ENCODE results near the gene ITGAE. TPM values are rescaled to one million over a fixed set of nuclear protein-coding genes. Genes with fewer than 3 reads are reported as not detected.

Gene ITGAE
- total RNA-seq, 1 experiment from 2014 or later, result 51.3 TPM

DNA sequence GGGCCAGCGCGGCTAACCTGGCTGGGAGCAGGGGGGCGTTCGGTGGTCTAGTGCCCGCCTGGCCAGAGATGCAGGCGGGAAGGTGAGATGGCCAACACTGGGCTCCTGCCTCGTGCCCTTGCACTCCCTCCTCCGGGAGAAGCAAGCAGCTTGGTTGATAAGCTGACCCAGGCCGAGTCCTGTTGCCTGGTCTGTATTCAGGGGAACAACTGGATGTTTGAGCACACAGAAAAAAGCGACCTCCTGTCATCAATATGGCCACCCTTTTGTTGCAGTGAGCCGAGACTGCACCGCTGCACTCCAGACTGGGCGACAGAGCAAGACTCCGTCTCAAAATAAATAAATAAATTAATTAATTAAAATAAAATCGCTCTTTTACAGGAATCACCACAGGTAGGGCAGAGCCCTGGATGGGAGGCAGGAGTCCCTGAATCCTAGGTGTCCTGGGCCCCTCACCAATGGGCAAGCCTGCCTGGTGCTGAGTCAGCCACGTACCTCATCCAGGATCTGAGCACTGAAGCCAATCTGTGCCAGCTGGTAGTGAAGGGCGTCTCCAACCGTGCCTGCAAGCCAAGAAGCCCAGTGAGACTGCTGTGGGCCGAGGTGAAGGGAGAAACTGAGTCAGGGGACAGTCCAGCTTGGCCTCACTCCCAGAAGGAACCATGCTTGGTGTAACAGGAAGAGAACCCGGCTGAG lies 45.5 kb downstream of the ITGAE start:
- H3K9ac ChIP-seq (ENCODE audit: low read length), result no peak overlapping the region
- no peaks in the 10 kb centered on the region; the same call in 1 of the 2 replicates for H3K9me3 ChIP-seq (ENCODE audit: low read length)
- no peak overlapping the region for H3K4me3 ChIP-seq (ENCODE audit: low read length)
- H2AFZ ChIP-seq (ENCODE audit: low read length), result no peak overlapping the region
- H3K79me2 ChIP-seq (ENCODE audit: low read length), result no peaks in the 10 kb centered on the region
- no peaks in the 10 kb centered on the region for H3K4me1 ChIP-seq (ENCODE audit: low read length)
- H3K9me2 ChIP-seq (replicated peaks; ENCODE audit: insufficient read depth, low read length), result no peaks in the 10 kb centered on the region
- DNase-seq, result no peak
- no peak overlapping the region for H3K4me2 ChIP-seq (ENCODE audit: low read depth, low read length, poor library complexity, severe bottlenecking)
- no peak overlapping the region for H3K27ac ChIP-seq (ENCODE audit: low read length)
- H3K36me3 ChIP-seq (ENCODE audit: insufficient read depth, low read length), result no peaks in the 10 kb centered on the region
- H4K20me1 ChIP-seq (ENCODE audit: insufficient read depth, low read depth, low read length), result no peaks in the 10 kb centered on the region
- no peaks in the 10 kb centered on the region for H3K27me3 ChIP-seq (ENCODE audit: low read length)

- Histone ChIP-seq H2AFZ (ENCODE audit: low read length) (no peak overlapping the region), H3K27ac (ENCODE audit: low read length) (no peak overlapping the region), H3K4me2 (ENCODE audit: low read depth, low read length, poor library complexity, severe bottlenecking) (no peak overlapping the region), H3K79me2 (ENCODE audit: low read length) (no peaks in the 10 kb centered on the region), H3K4me3 (ENCODE audit: low read length) (no peak overlapping the region), H3K9ac (ENCODE audit: low read length) (no peak overlapping the region), H3K27me3 (ENCODE audit: low read length) (no peaks in the 10 kb centered on the region), H3K9me3 (ENCODE audit: low read length) (no peaks in the 10 kb centered on the region; the same call in 1 of the 2 replicates), H3K9me2 (replicated peaks; ENCODE audit: insufficient read depth, low read length) (no peaks in the 10 kb centered on the region), H3K4me1 (ENCODE audit: low read length) (no peaks in the 10 kb centered on the region), H3K36me3 (ENCODE audit: insufficient read depth, low read length) (no peaks in the 10 kb centered on the region), H4K20me1 (ENCODE audit: insufficient read depth, low read depth, low read length) (no peaks in the 10 kb centered on the region)
- no peak for DNase-seq
Measured at GRCh38 chr17:3754458-3755334, 46.3 kb downstream of the ITGAE start.

DNA sequence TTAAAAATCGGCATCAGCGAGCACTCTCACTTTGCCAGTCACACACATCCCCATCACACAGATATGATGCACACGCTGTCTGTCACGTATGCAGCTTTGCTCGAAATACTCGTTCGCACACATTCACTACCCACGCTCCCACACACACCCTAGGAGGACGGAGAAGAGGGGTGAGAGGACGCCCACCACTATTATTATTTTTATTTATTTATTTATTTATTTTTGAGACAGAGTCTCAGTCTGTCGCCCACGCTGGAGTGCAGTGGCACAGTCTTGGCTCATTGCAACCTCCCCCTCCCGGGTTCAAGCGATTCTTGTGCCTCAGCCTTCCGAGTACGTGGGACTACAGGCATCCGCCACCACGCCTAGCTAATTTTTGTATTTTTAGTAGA lies 46.9 kb downstream of the ITGAE start:
- no peaks in the 10 kb centered on the region for H3K4me1 ChIP-seq (ENCODE audit: low read length)

DNA sequence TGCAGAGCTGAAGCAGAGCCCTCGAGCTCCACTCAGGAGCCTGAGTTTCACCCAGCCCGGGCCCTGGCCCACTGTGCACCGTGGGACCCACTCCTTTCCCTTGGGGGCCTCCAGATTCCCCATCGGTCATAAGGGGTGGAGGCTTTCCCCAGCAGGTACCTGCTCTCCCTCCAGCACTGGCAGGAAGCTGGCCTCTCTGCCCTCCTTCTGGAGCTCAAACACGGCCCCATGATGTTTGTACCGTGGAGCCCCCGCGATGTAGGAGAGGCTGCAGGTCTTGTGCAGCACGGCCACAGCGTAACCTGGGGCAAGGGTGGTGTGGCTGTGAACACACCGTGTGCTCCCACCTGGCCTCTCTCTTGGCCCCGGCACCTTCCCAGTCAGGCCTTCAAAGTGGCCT lies 47.4 kb downstream of the ITGAE start:
- Histone ChIP-seq H3K79me2 (ENCODE audit: low read length) (no peaks in the 10 kb centered on the region), H3K4me2 (ENCODE audit: low read depth, low read length, poor library complexity, severe bottlenecking) (no peak overlapping the region), H2AFZ (ENCODE audit: low read length) (no peak overlapping the region), H3K9ac (ENCODE audit: low read length) (no peak overlapping the region), H3K4me1 (ENCODE audit: low read length) (no peaks in the 10 kb centered on the region), H3K9me2 (replicated peaks; ENCODE audit: insufficient read depth, low read length) (no peaks in the 10 kb centered on the region), H3K9me3 (ENCODE audit: low read length) (no peaks in the 10 kb centered on the region), H3K4me3 (ENCODE audit: low read length) (no peak overlapping the region), H3K27ac (ENCODE audit: low read length) (no peak overlapping the region), H3K27me3 (ENCODE audit: low read length) (no peaks in the 10 kb centered on the region), H4K20me1 (ENCODE audit: insufficient read depth, low read depth, low read length) (no peaks in the 10 kb centered on the region), H3K36me3 (ENCODE audit: insufficient read depth, low read length) (no peaks in the 10 kb centered on the region)
- DNase-seq, result no peak

More for the DNA sequence above, 46.9 kb downstream of the ITGAE start:
- Histone ChIP-seq H2AFZ (ENCODE audit: low read length) (no peak overlapping the region), H3K79me2 (ENCODE audit: low read length) (no peaks in the 10 kb centered on the region), H3K9ac (ENCODE audit: low read length) (no peak overlapping the region), H4K20me1 (ENCODE audit: insufficient read depth, low read depth, low read length) (no peaks in the 10 kb centered on the region), H3K4me3 (ENCODE audit: low read length) (no peak overlapping the region), H3K4me2 (ENCODE audit: low read depth, low read length, poor library complexity, severe bottlenecking) (no peak overlapping the region), H3K27ac (ENCODE audit: low read length) (no peak overlapping the region), H3K36me3 (ENCODE audit: insufficient read depth, low read length) (no peaks in the 10 kb centered on the region), H3K9me2 (replicated peaks; ENCODE audit: insufficient read depth, low read length) (no peaks in the 10 kb centered on the region), H3K9me3 (ENCODE audit: low read length) (no peaks in the 10 kb centered on the region), H3K27me3 (ENCODE audit: low read length) (no peaks in the 10 kb centered on the region)
- DNase-seq, result no peak

GRCh38 chr17:3751836-3752235 lies 49.2 kb downstream of the ITGAE start:
- Histone ChIP-seq H3K27me3 (ENCODE audit: low read length) (no peaks in the 10 kb centered on the region), H2AFZ (ENCODE audit: low read length) (no peak overlapping the region), H4K20me1 (ENCODE audit: insufficient read depth, low read depth, low read length) (no peaks in the 10 kb centered on the region), H3K4me3 (ENCODE audit: low read length) (no peak overlapping the region), H3K9me2 (replicated peaks; ENCODE audit: insufficient read depth, low read length) (no peaks in the 10 kb centered on the region), H3K27ac (ENCODE audit: low read length) (no peak overlapping the region), H3K36me3 (ENCODE audit: insufficient read depth, low read length) (no peaks in the 10 kb centered on the region), H3K9ac (ENCODE audit: low read length) (no peak overlapping the region), H3K79me2 (ENCODE audit: low read length) (no peaks in the 10 kb centered on the region), H3K4me2 (ENCODE audit: low read depth, low read length, poor library complexity, severe bottlenecking) (no peak overlapping the region), H3K4me1 (ENCODE audit: low read length) (no peaks in the 10 kb centered on the region), H3K9me3 (ENCODE audit: low read length) (no peaks in the 10 kb centered on the region)
- DNase-seq, result no peak

GRCh38 chr17:3750926-3751325 lies 50.1 kb downstream of the ITGAE start:
- H4K20me1 ChIP-seq (ENCODE audit: insufficient read depth, low read depth, low read length), result no peaks in the 10 kb centered on the region
- no peaks in the 10 kb centered on the region for H3K27me3 ChIP-seq (ENCODE audit: low read length)
- no peak overlapping the region for H3K4me2 ChIP-seq (ENCODE audit: low read depth, low read length, poor library complexity, severe bottlenecking)
- no peak for DNase-seq
- H3K9me2 ChIP-seq (replicated peaks; ENCODE audit: insufficient read depth, low read length), result no peaks in the 10 kb centered on the region
- no peaks in the 10 kb centered on the region for H3K79me2 ChIP-seq (ENCODE audit: low read length)
- H2AFZ ChIP-seq (ENCODE audit: low read length), result no peak overlapping the region
- no peaks in the 10 kb centered on the region for H3K4me1 ChIP-seq (ENCODE audit: low read length)
- no peaks in the 10 kb centered on the region for H3K36me3 ChIP-seq (ENCODE audit: insufficient read depth, low read length)
- no peak overlapping the region for H3K4me3 ChIP-seq (ENCODE audit: low read length)
- no peak overlapping the region for H3K27ac ChIP-seq (ENCODE audit: low read length)
- H3K9ac ChIP-seq (ENCODE audit: low read length), result no peak overlapping the region
- no peaks in the 10 kb centered on the region for H3K9me3 ChIP-seq (ENCODE audit: low read length)

- no peak overlapping the region for H3K4me2 ChIP-seq (ENCODE audit: low read depth, low read length, poor library complexity, severe bottlenecking)
- H3K27ac ChIP-seq (ENCODE audit: low read length), result no peak overlapping the region
- no peaks in the 10 kb centered on the region for H3K9me3 ChIP-seq (ENCODE audit: low read length)
- DNase-seq, result no peak
- no peak overlapping the region for H3K9ac ChIP-seq (ENCODE audit: low read length)
- no peak overlapping the region for H2AFZ ChIP-seq (ENCODE audit: low read length)
- no peaks in the 10 kb centered on the region for H4K20me1 ChIP-seq (ENCODE audit: insufficient read depth, low read depth, low read length)
- H3K27me3 ChIP-seq (ENCODE audit: low read length), result no peaks in the 10 kb centered on the region
- H3K79me2 ChIP-seq (ENCODE audit: low read length), result no peaks in the 10 kb centered on the region
- no peak overlapping the region for H3K4me3 ChIP-seq (ENCODE audit: low read length)
- H3K4me1 ChIP-seq (ENCODE audit: low read length), result no peaks in the 10 kb centered on the region
- H3K9me2 ChIP-seq (replicated peaks; ENCODE audit: insufficient read depth, low read length), result no peaks in the 10 kb centered on the region
- no peaks in the 10 kb centered on the region for H3K36me3 ChIP-seq (ENCODE audit: insufficient read depth, low read length)
Measured at GRCh38 chr17:3750296-3750695, 50.7 kb downstream of the ITGAE start.

DNA sequence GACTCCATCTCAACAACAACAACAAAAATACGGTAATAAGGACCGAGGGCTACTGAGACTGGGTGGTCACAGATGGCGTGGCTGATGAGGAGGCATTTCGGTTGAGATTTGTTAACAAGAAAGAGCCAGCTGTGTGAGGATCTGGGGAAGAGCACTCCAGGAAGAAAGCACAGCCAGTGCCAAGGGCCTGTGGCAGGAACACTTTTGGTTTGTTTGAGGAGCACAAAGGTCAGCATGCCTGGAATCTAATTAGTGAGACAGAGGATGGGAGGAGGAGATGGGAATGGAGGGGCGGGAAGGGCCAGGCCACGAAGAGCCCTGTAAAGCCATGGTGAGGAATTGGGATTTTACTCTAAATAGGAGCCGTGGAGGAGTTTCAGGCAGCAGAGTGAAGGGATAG lies 52.4 kb downstream of the ITGAE start:
- Histone ChIP-seq H3K79me2 (ENCODE audit: low read length) (no peaks in the 10 kb centered on the region), H3K4me1 (ENCODE audit: low read length) (no peaks in the 10 kb centered on the region), H2AFZ (ENCODE audit: low read length) (no peak overlapping the region), H3K36me3 (ENCODE audit: insufficient read depth, low read length) (no peaks in the 10 kb centered on the region), H3K27ac (ENCODE audit: low read length) (no peak overlapping the region), H3K9ac (ENCODE audit: low read length) (no peak overlapping the region), H3K9me2 (replicated peaks; ENCODE audit: insufficient read depth, low read length) (no peaks in the 10 kb centered on the region), H3K9me3 (ENCODE audit: low read length) (no peaks in the 10 kb centered on the region), H3K27me3 (ENCODE audit: low read length) (no peaks in the 10 kb centered on the region), H3K4me3 (ENCODE audit: low read length) (no peak overlapping the region), H3K4me2 (ENCODE audit: low read depth, low read length, poor library complexity, severe bottlenecking) (no peak overlapping the region), H4K20me1 (ENCODE audit: insufficient read depth, low read depth, low read length) (no peaks in the 10 kb centered on the region)
- DNase-seq, result no peak
